ENCODE results near the gene HCFC2.

The HCFC2 gene

GRCh38 chr12:104126548-104126947 is 62.2 kb downstream of the HCFC2 start:
- no peak for DNase-seq

GRCh38 chr12:104130760-104131159 is 66.4 kb downstream of the HCFC2 start:
- no peak for DNase-seq

- DNase-seq = no peak
Observed at GRCh38 chr12:104131609-104132008, 67.3 kb downstream of the HCFC2 start.

- no peak for DNase-seq
Observed at GRCh38 chr12:104132351-104132956, 68.1 kb downstream of the HCFC2 start.

GRCh38 chr12:104133321-104133720 is 69.0 kb downstream of the HCFC2 start:
- DNase-seq = no peak

GRCh38 chr12:104133866-104134265 is 69.5 kb downstream of the HCFC2 start:
- no peak for DNase-seq

GRCh38 chr12:104134882-104135281 is 70.6 kb downstream of the HCFC2 start:
- DNase-seq = no peak

- DNase-seq = no peak
Observed at GRCh38 chr12:104136577-104136976, 72.2 kb downstream of the HCFC2 start.

GRCh38 chr12:104137001-104137901 is 72.9 kb downstream of the HCFC2 start:
- peak; percentile 61 for DNase-seq

GRCh38 chr12:104137902-104138796 is 73.8 kb downstream of the HCFC2 start, which contains the start of gene NFYB:
Gene NFYB (minus strand): TSS chr12:104138210. CDS start chr12:104135453, 2,757 bp downstream.
- peak; percentile 92 for DNase-seq

- DNase-seq = no peak
Observed at GRCh38 chr12:104138797-104139152, 74.4 kb downstream of the HCFC2 start.

GRCh38 chr12:104142543-104142942 is 78.2 kb downstream of the HCFC2 start:
- DNase-seq = no peak

- no peak for DNase-seq
Observed at GRCh38 chr12:104143002-104143401, 78.7 kb downstream of the HCFC2 start.

- no peak for DNase-seq
Observed at GRCh38 chr12:104143918-104144317, 79.6 kb downstream of the HCFC2 start.

- DNase-seq = no peak
Observed at GRCh38 chr12:104147346-104147745, 83.0 kb downstream of the HCFC2 start.

- no peak for DNase-seq
Observed at GRCh38 chr12:104150416-104150815, 86.1 kb downstream of the HCFC2 start.

GRCh38 chr12:104152685-104153241 is 88.4 kb downstream of the HCFC2 start:
- no peak for DNase-seq

- no peak for DNase-seq
Observed at GRCh38 chr12:104154286-104154685, 90.0 kb downstream of the HCFC2 start.

- no peak for DNase-seq
Observed at GRCh38 chr12:104154806-104155205, 90.5 kb downstream of the HCFC2 start.
